ENCODE data around the gene AASS. TPM values are rescaled to one million over a fixed set of nuclear protein-coding genes. Genes with fewer than 3 reads are reported as not detected.

The AASS gene
- total RNA-seq, 4 donors from 2014 or later = 27.4 to 63.6 (median 38.1) TPM

- TF ChIP-seq POLR2AphosphoS5 (IDR thresholded peaks at IDR 0.05) (no peak), POLR2A (IDR thresholded peaks at IDR 0.05; ENCODE audit: low read depth) (no peak), EP300 (IDR thresholded peaks at IDR 0.05) (no peak)
- TF ChIP-seq, protein P1, sequence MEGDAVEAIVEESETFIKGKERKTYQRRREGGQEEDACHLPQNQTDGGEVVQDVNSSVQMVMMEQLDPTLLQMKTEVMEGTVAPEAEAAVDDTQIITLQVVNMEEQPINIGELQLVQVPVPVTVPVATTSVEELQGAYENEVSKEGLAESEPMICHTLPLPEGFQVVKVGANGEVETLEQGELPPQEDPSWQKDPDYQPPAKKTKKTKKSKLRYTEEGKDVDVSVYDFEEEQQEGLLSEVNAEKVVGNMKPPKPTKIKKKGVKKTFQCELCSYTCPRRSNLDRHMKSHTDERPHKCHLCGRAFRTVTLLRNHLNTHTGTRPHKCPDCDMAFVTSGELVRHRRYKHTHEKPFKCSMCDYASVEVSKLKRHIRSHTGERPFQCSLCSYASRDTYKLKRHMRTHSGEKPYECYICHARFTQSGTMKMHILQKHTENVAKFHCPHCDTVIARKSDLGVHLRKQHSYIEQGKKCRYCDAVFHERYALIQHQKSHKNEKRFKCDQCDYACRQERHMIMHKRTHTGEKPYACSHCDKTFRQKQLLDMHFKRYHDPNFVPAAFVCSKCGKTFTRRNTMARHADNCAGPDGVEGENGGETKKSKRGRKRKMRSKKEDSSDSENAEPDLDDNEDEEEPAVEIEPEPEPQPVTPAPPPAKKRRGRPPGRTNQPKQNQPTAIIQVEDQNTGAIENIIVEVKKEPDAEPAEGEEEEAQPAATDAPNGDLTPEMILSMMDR (IDR thresholded peaks at IDR 0.05) = no peak
- no peaks in the 10 kb centered on the region for H3K9me3 ChIP-seq
- no peaks in the 10 kb centered on the region for H3K4me1 ChIP-seq
- H3K36me3 ChIP-seq = peaks cover 45 to 87% (median 57%) of the 10 kb centered on the region in 4 donors
- intact Hi-C loops (cut with DNase I) = no loop called here
- no peak overlapping the region for H3K27ac ChIP-seq (replicated peaks in 1 of 4)
- no peak for DNase-seq (ENCODE audit: extremely low spot score)
- H3K4me3 ChIP-seq = no peak overlapping the region
- no peaks in the 10 kb centered on the region for H3K27me3 ChIP-seq
Observed at GRCh38 chr7:122082160-122082559, 61.9 kb downstream of the AASS start.

DNA sequence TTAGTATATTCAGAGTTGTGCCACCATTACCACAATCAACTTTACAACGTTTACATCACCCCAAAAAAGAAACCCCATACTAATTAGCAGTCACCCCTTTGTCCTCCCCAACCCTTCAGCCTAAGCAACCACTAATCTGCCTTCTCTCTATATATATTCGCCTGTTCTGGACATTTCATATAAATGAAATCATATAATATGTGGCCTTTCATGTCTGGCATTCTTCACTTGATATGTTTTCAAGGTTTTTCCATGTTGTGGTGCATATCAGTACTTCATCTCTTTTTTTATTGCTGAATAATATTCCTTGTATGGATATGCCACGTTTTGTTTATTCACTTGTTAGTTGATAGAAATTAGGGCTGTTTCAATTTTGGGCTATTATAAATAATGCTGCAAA, 70.4 kb downstream of the AASS start:
- no peak for DNase-seq (ENCODE audit: extremely low spot score)
- Histone ChIP-seq H3K27me3 (no peaks in the 10 kb centered on the region), H3K27ac (replicated peaks in 1 of 4) (no peak overlapping the region), H3K36me3 (peaks cover 22 to 52% (median 27%) of the 10 kb centered on the region in 4 donors), H3K4me3 (no peak overlapping the region), H3K9me3 (no peaks in the 10 kb centered on the region), H3K4me1 (no peaks in the 10 kb centered on the region)
- no peak for TF ChIP-seq POLR2A (IDR thresholded peaks at IDR 0.05; ENCODE audit: low read depth)
- TF ChIP-seq EP300 (IDR thresholded peaks at IDR 0.05) = no peak
- TF ChIP-seq, protein P1 (IDR thresholded peaks at IDR 0.05) = no peak
- TF ChIP-seq POLR2AphosphoS5 (IDR thresholded peaks at IDR 0.05) = no peak
- intact Hi-C loops (cut with DNase I) = no loop called here
- WGBS = 76% methylated on average over 3 of the region's 3 CpGs

DNA sequence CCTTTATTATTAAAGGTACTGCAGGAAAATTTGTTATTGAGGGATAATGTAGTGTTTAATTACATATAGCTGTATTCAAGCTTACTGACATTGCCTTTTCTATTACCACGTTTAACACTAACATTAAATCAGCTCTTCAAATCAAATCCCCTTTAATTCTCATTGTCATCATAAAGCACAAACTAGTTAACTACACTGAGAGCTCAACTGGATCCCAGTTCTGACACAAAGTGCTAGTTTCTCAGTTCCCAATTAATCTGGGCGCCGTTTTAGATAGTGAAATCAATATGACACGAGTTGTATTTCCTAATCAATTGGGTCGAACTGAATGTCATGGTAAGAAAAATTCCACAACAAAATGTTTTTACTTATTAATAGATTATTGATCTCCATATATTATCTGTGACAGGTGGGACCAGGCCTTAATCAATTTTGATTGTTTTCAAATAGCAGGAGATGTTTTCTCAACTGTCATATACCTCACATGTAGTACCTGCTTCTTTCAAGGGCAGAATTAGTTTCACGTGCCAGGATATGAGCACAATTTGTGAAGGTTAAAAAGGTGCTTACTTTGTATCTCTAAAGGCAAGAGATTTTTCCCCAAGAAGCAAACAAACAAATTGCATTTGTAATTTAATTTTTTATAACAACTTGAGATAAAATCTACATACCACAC, 71.0 kb downstream of the AASS start:
- WGBS = 88% methylated on average over 6 of the region's 6 CpGs
- no peak for TF ChIP-seq POLR2AphosphoS5 (IDR thresholded peaks at IDR 0.05)
- TF ChIP-seq, protein P1 (IDR thresholded peaks at IDR 0.05) = no peak
- TF ChIP-seq POLR2A (IDR thresholded peaks at IDR 0.05; ENCODE audit: low read depth) = no peak
- no peak for TF ChIP-seq EP300 (IDR thresholded peaks at IDR 0.05)
- intact Hi-C loops (cut with DNase I) = no loop called here
- Histone ChIP-seq H3K27ac (replicated peaks in 1 of 4) (no peak overlapping the region), H3K9me3 (no peaks in the 10 kb centered on the region), H3K36me3 (peaks cover 17 to 46% (median 21%) of the 10 kb centered on the region in 4 donors), H3K27me3 (no peaks in the 10 kb centered on the region), H3K4me3 (no peak overlapping the region), H3K4me1 (no peaks in the 10 kb centered on the region)
- DNase-seq (ENCODE audit: extremely low spot score) = no peak

- H3K27me3 ChIP-seq = no peaks in the 10 kb centered on the region
- no peaks in the 10 kb centered on the region for H3K4me1 ChIP-seq
- intact Hi-C loops (cut with DNase I) = no loop called here
- DNase-seq (ENCODE audit: extremely low spot score) = no peak
- H3K9me3 ChIP-seq = no peaks in the 10 kb centered on the region
- no peak for TF ChIP-seq POLR2AphosphoS5 (IDR thresholded peaks at IDR 0.05)
- no peak for TF ChIP-seq EP300 (IDR thresholded peaks at IDR 0.05)
- TF ChIP-seq, protein P1 (IDR thresholded peaks at IDR 0.05) = no peak
- no peak for TF ChIP-seq POLR2A (IDR thresholded peaks at IDR 0.05; ENCODE audit: low read depth)
- 89% methylated on average over 2 of the region's 2 CpGs for WGBS
- peaks cover 9 to 39% (median 14%) of the 10 kb centered on the region in 4 donors for H3K36me3 ChIP-seq
- H3K27ac ChIP-seq (replicated peaks in 1 of 4) = no peak overlapping the region
- H3K4me3 ChIP-seq = no peak overlapping the region
Observed at GRCh38 chr7:122072272-122072671, 71.8 kb downstream of the AASS start.

- WGBS = 94% methylated on average over 3 of the region's 3 CpGs
- no peak for DNase-seq (ENCODE audit: extremely low spot score)
- no peaks in the 10 kb centered on the region for H3K4me1 ChIP-seq
- TF ChIP-seq, protein P1 (IDR thresholded peaks at IDR 0.05) = no peak
- TF ChIP-seq EP300 (IDR thresholded peaks at IDR 0.05) (no peak), POLR2AphosphoS5 (IDR thresholded peaks at IDR 0.05) (no peak), POLR2A (IDR thresholded peaks at IDR 0.05; ENCODE audit: low read depth) (no peak)
- H3K27me3 ChIP-seq = no peaks in the 10 kb centered on the region
- no peak overlapping the region for H3K27ac ChIP-seq (replicated peaks in 1 of 4)
- peaks cover 0 to 24% (median 1%) of the 10 kb centered on the region in 4 donors for H3K36me3 ChIP-seq
- no peaks in the 10 kb centered on the region for H3K9me3 ChIP-seq
- H3K4me3 ChIP-seq = no peak overlapping the region
- intact Hi-C loops (cut with DNase I) = no loop called here
Observed at GRCh38 chr7:122070834-122071233, 73.2 kb downstream of the AASS start.
